ENCODE results near the gene ZMPSTE24.

DNA sequence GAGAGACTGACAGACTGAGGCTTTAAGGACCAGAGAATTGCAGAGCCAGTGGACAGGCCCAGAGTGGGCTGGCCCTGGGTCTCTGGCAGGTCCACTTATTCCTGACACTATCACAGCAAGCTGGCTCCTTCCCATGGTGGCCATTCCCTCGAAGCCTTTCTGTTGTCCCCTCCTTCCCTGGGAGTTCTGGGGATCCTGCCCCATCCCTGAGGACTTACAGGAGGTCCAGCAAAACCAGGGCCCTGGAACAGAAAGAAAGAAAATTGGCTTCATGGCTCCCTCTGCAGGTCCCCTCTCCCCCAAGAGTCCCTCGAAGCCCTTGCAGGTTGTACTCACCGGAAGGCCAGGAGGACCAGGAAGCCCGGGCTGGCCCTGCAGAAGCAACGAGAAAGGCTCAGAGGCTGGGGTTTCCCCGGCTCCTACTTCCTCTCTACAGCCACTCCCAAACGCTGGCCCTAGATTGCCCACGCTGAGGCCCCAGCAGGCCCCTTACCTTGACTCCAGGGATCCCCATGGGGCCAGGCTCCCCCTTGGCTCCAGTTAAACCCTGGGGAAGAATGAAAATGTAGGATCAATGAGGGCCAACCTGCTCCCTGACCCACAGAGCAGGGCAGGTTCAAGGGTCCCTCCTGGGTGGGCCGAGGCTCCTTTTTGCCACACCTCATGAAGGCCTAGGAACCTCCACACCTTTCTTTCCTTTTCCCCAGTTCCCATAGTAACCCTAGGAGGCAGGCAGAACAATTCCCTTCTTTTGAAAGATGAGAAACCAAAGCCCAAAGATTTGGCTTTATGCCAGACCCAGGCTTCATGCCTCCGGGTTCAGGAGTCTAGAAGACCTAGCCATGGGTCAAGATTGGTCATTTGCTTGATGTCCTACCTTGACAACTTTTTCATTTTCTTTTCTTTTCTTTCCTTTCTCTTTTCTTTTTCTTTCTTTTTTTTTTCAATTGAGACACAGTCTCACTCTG lies 54.5 kb downstream of the ZMPSTE24 start:
- TF ChIP-seq, protein P1, sequence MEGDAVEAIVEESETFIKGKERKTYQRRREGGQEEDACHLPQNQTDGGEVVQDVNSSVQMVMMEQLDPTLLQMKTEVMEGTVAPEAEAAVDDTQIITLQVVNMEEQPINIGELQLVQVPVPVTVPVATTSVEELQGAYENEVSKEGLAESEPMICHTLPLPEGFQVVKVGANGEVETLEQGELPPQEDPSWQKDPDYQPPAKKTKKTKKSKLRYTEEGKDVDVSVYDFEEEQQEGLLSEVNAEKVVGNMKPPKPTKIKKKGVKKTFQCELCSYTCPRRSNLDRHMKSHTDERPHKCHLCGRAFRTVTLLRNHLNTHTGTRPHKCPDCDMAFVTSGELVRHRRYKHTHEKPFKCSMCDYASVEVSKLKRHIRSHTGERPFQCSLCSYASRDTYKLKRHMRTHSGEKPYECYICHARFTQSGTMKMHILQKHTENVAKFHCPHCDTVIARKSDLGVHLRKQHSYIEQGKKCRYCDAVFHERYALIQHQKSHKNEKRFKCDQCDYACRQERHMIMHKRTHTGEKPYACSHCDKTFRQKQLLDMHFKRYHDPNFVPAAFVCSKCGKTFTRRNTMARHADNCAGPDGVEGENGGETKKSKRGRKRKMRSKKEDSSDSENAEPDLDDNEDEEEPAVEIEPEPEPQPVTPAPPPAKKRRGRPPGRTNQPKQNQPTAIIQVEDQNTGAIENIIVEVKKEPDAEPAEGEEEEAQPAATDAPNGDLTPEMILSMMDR (IDR thresholded peaks at IDR 0.05), result no peak
- no peak for TF ChIP-seq POLR2A (IDR thresholded peaks at IDR 0.05)

Data from adrenal gland (tissue), 5 donors.